ENCODE results near the gene ZXDC.

- no peak for TF ChIP-seq CTCF (IDR thresholded peaks at IDR 0.05)
- TF ChIP-seq POLR2A (IDR thresholded peaks at IDR 0.05): no peak
These were observed 10.7 kb upstream of the ZXDC start for GRCh38 chr3:126486360-126486847.

Measured in tibial nerve (tissue), 3 donors.